Suprapubic skin (tissue), 3 donors: ENCODE results near the gene KLF16.

Experiments
- POLR2A ChIP-seq, 2 donors: fragments of 450-650 bp; IDR thresholded peaks; one replicate each; pipeline ENCODE4 v1.6.1; 2017; ENCODE audit warnings: antibody characterized with exemption in 2 of 2, mild to moderate bottlenecking in 2 of 2, moderate library complexity in 2 of 2
- TF ChIP-seq, protein P1 (sequence below), 2 donors: fragments of 200-600 bp in 1 of 2; fragments of 450-650 bp in 1 of 2; sonication (generic) in 1 of 2; IDR thresholded peaks; one replicate each; pipeline ENCODE4 v1.5.1; 2016 to 2019; ENCODE audit warnings: antibody characterized with exemption in 2 of 2, mild to moderate bottlenecking in 1 of 2, moderate library complexity in 1 of 2

DNA sequence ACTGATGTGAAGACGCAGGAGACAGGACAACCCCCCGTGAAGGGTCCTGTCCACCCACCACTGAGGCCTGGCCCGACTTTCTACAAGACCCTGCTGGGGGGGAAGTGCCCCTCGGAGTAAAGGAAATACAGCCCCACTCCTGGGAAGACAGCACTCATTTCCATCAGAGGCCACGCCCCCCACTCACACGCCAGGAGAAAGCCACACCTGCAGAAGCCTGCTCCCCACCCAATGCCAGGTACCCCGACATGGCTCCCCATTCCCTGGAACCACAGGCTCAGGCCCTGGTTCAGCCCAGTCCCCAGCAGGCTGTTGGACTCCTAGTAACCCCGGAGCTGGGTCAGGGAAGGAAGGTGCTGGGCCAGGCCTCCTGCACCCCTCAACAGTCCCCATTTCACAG lies 40.4 kb downstream of the KLF16 start:
- TF ChIP-seq POLR2A (IDR thresholded peaks at IDR 0.05), result no peak
- TF ChIP-seq, protein P1, sequence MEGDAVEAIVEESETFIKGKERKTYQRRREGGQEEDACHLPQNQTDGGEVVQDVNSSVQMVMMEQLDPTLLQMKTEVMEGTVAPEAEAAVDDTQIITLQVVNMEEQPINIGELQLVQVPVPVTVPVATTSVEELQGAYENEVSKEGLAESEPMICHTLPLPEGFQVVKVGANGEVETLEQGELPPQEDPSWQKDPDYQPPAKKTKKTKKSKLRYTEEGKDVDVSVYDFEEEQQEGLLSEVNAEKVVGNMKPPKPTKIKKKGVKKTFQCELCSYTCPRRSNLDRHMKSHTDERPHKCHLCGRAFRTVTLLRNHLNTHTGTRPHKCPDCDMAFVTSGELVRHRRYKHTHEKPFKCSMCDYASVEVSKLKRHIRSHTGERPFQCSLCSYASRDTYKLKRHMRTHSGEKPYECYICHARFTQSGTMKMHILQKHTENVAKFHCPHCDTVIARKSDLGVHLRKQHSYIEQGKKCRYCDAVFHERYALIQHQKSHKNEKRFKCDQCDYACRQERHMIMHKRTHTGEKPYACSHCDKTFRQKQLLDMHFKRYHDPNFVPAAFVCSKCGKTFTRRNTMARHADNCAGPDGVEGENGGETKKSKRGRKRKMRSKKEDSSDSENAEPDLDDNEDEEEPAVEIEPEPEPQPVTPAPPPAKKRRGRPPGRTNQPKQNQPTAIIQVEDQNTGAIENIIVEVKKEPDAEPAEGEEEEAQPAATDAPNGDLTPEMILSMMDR (IDR thresholded peaks at IDR 0.05), result no peak
